Left renal pelvis (tissue), 4 donors: ENCODE results near the gene TMEM235. TPM values are rescaled to one million over a fixed set of nuclear protein-coding genes. Genes with fewer than 3 reads are reported as not detected.

Experiments used
- DNase-seq, 4 donors: peaks; one replicate each; pipeline ENCODE4 v3.0.0-alpha.2; 2013; ENCODE audit warnings: low read depth in 4 of 4, low spot score in 3 of 4
- polyA plus RNA-seq, 4 donors: library from polyadenylated mRNA; unstranded; fragments of 120-200 nt; gene quantifications; one replicate each; pipeline ENCODE4 v1.2.1, GENCODE V29; 2013; ENCODE audit not compliant: insufficient read length in 4 of 4

TMEM235 gene
- polyA plus RNA-seq, 4 donors, result not detected

DNA sequence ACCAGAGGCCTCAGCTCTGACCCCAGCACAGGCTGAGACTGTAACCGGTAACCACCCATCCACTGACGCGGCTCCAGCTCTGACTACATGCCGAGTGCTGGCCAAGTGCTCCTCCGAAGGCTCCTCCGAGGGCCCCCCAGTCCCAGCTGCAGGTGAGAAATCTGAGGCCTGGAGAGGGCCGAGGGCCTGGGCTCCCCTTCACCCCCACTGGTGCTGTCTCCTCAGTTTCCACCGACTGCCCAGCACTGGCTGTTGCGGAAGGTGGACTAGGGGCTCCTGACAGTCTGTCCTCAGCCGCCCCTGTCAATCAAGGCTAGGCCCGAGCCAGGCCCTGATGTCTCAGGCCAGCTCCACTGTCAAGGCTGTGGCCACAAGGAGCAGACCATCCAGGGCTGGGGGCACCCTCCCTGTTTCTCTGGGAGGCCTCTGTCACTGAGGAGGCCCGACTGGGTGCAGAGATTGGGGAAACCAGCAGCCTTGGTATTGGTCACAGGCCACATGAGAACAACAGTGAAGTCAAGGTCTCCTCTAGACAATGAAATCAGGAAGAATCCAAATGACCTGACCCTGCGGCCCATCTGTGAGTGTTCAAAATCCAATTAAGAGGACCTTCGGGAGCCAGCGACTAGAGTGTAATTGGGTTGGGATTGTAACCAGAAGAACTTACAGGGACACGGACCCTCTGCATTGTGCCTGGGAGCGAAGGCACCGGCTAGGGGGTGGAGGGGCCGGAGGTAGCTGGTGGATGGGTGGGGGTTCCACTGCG, 5.1 kb downstream of the TMEM235 start:
- no peak for DNase-seq

DNA sequence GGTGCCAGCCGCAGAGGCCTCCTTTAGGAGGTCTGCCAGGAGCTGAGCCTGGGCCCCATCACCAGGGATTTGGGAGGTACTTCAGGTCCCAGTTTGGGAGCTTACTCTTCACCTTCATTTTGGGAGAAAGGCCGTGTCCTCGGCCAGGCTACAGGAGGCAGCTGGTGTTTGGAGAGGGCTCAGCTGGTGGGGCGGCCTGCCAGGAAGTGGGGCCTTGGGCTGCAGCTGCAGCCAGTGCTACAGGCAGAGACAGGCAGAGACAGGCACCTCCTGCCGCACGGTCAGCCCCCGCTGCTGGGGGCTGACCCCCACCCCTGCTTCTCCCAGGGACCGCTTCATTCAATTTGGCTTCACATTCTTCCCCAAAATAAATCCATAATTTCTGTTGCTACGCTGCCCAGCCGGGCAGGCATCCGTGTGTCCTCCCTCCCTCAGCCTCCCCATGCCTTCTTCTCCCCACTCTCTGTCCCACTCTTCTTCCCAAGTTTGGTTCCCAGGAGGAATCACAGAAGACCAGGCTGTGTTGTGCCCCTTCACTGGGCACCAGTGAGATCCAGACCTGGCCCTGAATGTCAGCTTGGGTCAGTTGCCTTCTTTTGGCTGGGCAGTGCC, 6.1 kb downstream of the TMEM235 start:
- no peak for DNase-seq

DNA sequence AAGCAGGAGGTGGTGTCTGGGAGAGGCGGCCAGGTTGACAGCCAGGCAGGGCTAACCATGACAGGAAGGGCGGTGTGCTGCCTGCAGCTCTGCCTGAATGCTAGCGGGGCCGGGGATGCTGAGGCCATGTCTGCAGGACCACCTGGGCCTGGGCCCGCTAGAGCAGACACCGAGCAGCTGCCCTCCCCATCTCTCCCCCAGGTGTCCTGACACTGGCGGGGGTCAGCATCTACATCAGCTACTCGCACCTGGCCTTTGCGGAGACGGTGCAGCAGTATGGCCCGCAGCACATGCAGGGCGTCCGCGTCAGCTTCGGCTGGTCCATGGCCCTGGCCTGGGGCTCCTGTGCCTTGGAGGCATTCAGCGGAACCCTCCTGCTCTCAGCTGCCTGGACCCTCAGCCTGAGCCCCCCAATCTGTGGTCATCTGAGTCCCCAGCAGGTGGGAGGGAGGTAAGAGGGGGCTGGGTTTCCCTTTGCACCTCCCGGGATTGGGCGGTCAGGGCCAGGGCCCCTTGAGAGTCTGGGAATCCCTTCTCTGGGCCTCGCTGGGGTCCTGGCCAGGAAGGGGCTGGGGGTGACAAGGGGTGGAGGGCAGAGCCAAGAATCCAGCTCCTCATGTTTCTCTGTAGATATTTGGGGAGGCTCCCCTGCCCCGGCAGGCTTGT, 7.5 kb downstream of the TMEM235 start:
- no peak for DNase-seq

DNA sequence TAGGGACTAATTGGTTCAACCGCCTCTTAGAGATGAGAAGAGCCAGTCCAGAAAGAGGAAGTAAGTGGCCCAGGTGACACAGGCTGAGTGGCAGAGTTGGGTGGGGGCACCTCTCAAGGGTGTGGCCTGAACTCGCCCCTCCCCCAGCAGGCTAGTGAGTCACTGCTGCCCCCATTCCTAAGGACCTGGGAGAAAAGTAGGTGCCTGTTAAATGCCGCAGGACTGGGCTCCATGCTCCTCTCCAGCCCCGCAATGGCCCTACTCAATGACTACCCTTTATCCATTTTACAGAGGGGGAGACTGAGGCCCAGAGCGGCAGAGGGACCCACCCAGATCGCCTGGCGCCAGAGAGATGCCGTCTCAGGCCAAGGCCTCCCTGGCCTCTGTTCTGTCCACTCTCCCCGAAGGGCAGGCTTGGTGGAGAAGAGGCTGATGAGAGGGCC, 8.1 kb downstream of the TMEM235 start:
- no peak for DNase-seq

DNA sequence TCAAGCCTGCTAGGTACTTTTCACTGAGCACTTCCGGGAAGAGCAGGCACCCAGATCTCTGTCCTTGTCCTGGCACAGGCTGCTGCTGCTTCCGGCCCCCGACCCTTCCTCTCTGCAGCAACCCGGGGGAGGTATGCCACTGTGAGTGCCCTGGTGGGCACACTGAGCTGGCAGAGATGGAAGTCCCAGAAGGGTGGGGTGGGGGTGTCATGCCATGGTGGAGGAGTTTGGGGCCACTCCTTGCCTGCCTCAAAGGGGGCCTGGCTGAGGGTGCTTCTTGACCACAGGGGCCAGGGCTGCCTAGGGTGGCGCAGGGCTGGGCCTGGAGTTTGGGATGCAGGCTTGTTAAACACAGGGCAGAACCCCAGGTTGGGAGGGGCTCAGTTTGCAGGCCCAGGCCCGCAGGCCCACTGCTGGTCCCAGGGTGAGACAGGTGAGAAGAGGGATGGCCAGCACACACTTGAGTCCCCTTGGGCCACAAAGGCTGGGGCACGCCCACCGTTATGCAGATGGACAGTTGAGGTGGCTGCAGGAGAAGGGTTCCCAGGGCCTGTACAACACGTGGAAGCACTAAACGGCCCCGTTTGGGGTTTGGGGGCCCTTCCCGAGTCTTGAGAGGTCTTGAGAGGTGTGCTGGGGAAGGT, 8.7 kb downstream of the TMEM235 start:
- DNase-seq, result no peak

DNA sequence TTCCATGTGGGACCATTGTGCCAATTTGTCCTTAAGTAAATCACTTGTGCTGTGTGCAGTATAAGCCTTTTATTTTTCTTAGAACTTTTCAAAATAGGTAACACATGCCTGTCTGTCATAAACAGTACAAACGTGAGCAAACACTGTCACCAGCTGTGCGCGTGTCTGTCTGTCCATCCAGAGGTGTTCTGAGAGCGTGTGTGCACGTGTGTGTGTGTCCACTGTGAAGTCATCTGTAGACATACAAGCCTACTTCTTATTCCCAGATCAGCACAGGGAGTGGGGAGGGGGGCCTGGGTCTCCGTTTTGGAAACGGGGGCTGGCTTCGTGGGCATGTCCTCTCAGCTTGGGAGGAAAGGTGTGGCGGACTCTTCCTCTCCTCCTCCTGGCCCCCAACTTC, 9.4 kb downstream of the TMEM235 start:
- DNase-seq, result no peak

DNA sequence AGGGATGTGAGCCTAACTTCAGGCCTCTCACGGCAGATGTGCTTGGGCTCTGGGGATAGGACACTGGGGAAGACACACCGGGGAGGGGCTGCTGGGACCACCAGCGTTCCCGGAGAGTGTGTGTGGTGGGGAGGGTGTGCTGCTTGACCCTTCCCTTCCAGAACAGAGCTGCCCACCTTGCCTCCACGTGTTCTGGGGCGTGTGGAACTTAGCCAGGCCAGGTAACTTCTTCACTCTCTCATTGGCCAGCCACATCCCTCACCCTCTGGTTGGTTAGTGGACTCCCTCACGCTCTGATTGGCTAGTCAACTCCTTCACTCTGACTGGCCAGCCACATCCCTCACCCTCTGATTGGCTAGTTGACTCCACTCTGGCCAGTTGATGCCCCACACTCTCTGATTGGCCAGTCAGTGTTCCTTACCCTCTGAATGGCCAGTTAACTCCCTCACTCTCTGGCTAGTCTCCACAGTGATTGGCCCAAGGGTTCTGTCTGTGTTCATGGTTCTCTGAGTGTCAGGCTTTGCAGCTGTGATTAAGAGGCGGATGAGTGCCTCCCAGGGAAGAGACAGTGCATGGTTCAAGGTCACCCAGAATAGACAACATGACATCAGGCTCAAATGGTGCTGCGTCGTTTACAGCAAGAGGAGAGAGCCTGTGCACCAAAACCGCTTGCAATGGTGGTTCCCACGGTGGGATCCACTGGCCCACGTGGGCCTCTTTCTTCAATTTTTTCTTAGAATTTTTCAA, 10.0 kb downstream of the TMEM235 start:
- no peak for DNase-seq

DNA sequence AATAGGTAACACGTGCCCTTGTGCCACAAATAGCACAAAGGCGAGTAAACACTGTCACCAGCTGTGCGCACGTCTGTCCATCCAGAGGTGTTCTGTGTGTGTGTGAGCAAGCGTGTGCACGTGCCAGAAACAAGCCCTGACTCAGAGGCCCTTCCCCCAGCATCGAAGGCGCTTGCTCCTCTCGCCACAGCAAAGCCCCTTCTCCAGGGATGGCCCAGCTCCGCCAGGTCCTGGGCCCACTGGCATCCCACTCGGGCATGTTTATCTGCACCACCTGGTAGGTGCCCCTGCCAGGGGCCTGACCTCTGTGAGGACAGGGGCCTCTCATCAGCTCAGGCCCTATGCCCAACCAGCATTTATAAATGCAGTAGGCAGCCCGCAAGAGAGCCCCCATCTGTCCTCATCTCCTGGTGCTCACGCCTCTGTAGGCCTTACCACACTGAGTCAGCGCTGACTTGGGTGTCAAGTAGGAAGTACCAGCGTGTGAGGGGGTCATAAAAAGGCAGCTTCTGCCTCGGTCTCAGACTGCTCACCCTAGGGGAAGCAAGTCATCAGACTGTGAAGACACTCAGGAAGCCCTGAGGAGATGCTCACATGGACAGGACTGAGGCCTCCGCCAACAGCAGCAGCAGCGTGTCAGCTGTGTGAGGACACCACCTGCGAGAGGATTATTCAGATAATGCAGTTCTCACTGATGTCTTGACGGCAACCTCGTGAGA, 10.8 kb downstream of the TMEM235 start:
- DNase-seq, result no peak

DNA sequence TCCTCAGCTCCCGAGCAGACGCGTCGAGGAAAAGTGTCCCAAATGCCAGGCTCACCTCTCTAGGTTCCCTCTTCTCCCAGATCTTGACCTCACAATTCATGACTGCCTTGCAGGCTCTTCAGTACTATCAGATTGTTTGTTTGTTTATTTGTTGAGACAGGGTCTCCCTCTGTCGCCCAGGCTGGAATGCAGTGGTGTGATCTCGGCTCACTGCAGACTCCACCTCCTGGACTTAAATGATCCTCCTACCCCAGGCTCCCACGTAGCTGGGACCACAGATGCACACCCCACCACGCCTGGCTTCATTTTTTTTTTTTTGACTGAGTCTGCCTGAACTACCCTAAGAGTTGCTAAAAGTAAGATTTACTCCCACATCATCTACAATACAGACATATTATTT, 15.9 kb downstream of the TMEM235 start:
- DNase-seq, result no peak

DNA sequence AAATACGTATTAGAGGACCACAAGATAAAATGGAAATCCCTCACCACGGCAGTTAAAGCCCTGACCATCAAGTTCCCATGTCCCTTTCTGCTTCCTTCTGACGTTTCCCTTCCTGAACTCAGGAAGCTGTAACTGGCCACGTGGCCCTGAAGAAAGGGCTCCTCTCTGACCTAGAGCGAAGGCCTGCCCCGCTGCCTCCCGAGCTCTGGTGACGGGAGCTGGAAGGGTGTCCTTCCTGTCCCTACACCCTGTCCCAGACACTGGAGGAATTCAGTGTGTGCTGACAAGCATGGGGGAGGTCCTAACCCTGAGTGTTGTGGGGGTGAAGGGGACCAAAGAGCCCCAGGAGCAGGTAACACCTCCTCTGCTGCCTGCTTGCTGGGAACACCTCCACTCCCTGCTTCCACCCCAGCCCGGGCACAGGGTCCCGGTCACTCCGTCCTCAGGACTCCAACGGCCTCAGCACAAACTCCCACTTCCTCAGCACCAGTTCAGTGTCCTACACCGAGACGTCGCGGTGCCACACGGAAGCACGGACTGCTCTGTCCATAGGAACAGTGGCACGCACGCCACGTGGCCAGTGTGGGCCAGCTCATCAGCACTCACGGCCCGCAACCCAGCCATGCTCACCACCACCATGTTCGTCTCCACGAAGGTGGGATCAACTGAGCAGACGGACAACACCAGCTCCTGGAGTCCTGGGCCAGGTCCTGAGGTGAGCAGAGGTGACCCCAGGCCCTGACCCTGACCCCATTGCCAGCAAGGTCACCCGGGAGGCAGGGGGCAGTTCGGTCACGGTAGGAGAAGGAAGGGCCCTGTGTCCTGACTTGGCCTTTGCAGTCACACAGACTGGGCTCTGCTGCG, 16.9 kb downstream of the TMEM235 start:
- DNase-seq, result no peak

DNA sequence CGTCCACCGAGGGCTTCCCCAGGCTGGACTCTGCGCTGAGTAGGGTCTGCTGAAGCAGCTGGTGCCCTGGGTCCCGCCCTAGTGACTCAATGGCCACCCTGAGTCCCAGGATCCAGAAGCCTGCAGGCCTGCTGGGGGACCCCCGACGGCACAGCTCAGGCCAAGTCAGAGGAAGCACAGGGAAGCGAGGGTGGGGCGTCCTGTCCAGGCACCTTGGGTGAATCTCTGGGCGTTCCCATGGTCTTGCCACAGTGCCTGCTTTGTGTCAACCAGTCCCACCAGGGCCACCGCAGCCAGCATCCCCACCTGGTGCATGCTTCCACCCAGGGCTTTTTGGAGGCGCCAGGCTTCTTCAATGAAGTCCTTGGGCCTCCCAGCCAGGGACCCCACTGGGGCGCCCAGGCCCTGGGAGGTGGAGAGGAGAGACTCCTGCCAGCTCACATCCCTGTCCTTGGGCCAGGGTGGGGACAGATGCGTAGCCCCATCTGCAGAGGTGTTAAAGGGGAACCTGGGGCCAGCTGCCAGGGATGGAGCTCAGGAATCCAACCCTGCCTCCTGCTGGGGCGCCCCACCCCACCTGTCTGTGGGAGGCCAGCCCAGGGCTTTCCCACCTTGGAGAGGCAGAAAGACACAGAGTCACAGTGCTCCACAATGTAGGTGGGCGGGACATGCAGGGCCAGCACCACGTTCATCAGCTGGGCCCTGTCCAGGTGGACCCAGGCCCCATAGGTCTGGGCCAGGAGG, 17.8 kb downstream of the TMEM235 start:
- no peak for DNase-seq

DNA sequence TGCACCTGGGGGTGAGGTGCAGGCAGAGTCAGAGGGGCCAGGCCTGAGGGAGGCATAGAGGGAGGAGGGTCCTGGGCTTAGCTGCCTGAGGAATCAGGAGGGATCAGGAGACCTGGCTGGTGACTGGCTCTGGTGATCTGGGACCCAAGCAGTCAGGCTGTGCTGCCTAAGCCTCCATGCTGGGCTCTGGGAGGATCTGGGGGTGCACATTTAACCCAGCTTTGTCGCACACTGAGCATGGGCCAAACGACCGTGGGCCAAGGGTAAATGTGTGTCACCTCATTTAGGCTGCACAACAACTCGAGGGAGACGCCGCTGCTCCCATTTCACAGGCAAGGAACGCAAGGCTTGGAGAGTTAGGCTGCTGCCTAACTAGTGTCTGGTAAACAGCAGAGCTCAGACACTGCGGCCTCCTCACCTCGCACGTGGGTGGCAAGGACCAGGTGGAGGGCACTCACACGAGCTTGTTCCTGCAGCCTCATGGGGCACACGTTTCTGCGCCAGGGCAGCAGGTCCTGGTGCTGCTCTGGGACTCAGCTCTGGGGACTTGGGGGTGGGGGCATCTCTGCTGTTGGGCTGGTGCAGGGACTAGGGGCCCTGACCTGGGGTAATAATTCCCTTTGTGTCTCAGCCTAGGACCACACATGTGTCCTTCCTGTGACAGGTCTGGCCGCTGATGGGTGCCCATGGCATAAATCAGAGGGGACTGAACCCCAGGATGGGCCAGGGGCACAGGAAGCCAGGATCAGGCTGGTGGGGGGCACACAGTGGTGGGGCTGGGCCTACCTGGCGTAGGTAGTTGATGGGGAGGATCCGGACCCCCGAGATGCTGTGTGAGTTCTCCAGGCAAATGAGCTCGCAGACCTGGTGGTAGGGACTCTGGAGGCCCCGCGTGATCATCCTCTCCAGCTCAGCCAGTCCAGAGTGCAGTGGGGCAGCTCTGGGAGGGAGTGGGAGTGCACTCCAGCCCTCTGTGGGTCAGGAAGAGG, 18.7 kb downstream of the TMEM235 start:
- no peak for DNase-seq

DNA sequence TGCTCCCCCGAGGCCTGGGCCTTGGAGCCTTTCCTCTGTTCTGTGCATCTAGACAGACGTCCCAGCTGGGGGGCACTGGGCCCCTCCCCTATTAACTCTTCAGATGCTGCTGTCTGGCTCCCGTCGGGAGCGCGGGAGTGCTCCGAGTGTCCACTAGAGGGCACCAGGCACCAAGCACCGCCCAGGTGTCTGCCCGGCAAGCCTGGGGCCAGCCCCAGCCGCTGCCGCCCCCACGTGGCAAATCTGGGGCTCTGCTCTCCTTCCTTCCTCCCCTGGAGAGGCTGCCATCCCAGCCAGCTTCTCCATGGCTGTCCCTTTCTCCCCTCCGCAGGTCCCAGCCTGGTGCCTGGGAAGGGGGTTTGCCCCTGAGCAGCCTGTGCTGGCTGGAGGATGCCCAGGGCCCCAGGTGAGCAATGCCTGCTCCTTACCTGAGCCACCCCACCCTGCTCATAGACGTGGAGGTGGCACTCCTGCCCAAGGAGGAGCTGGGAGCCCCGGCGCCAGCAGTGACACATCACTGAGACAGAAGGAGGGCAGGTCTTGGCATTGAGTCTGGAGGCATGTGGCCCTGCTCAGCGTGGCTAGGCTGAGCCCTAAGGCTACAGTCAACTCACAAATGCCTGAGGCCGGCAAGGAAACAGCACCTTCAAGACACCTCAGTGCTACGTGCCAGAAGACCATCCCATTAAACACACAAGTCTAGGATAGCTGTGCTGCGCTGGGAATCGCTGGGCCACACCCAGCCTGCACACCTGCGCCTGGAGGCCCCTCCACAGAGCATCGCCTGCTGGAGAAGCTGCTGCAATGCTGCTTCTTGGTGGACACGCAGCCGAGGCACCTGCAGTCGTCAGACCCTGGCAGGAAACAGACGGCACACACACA, 19.7 kb downstream of the TMEM235 start:
- DNase-seq, result no peak

DNA sequence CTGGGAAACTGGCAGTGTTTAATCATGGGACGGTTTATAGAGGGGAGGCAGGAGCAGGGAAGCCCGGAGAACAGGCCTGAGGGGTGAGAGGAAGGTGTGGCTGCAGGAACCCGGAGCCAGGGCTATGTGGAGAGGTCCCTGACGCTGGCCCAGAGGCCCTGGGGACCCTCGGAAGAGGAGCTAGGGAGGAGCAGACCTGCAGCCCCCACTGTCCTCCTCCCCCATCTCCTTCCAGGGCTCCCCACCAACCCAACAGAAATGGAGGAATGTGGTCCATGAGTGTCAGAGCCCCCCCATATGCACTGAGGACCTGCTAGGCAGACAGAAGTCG, 20.3 kb downstream of the TMEM235 start:
- DNase-seq, result no peak

DNA sequence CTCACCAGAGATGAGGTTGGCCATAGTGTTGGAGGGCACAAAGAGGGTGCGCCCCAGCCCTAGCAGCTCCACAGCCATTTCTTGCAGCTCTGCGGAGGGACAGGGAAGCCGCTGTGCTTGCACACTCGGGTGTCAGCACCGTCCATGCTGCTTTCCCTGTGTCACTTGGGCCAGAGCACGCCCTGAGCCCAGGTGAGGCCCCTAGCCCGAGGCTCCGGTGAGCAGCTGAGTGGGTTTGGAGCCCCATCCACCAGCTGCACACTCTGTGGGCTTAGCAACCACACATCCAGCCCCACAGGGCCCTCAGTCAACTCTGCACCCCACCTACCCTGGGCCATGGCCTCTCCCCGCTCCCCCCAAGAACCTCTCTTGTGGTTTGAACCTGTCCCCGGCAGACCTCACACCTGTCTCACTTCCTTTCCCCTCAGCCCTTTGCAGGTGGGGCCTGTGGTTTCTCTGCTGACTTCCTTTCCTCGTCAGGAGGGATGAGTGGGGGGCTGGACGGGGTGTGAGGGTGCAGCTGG, 20.7 kb downstream of the TMEM235 start:
- no peak for DNase-seq
